Measurements from ENCODE around the gene SLFN14.
"Not testable (repeated sequence)": the region's sequence is repeated elsewhere in the genome, so short reads cannot be mapped to it uniquely, and the experiment has no call there.

Gene SLFN14

GRCh38 chr17:35521654-35522256 lies 38.9 kb downstream of the SLFN14 start:
- DNase-seq, result not testable (repeated sequence)

GRCh38 chr17:35521150-35521549 lies 39.5 kb downstream of the SLFN14 start:
- no peak for DNase-seq

- DNase-seq, result no peak
These were observed 40.6 kb downstream of the SLFN14 start for GRCh38 chr17:35519906-35520442.

- no peak for DNase-seq
These were observed 41.2 kb downstream of the SLFN14 start for GRCh38 chr17:35519439-35519838.

- DNase-seq, result not testable (repeated sequence)
These were observed 42.2 kb downstream of the SLFN14 start for GRCh38 chr17:35518431-35518830.

- DNase-seq, result no peak
These were observed 45.6 kb downstream of the SLFN14 start for GRCh38 chr17:35515027-35515426.

- no peak for DNase-seq
These were observed 46.1 kb downstream of the SLFN14 start for GRCh38 chr17:35514564-35514963.
